K562 (cell line): ENCODE results near the gene NEK4. TPM values are rescaled to one million over a fixed set of nuclear protein-coding genes. Genes with fewer than 3 reads are reported as not detected.

Experiments used
- BHLHE40 ChIP-seq: IDR thresholded peaks from 2 replicates; pipeline ENCODE4 v1.6.1; 2011; ENCODE audit warnings: low read length, improper control_type of control experiment
- HDAC8 ChIP-seq: fragments of 450-650 bp; IDR thresholded peaks from 2 replicates; pipeline ENCODE4 v1.6.1; 2016; ENCODE audit warnings: mild to moderate bottlenecking, missing genetic modification characterization, moderate library complexity, missing compliant biosample characterization
- HMG20A ChIP-seq: fragments of 450-650 bp; formaldehyde crosslinking; conservative IDR thresholded peaks from 2 replicates; pipeline ENCODE4 v1.4.0; 2020; ENCODE audit warnings: mild to moderate bottlenecking, mixed read lengths
- HMGN3 ChIP-seq: IDR thresholded peaks from 2 replicates; pipeline ENCODE4 v1.6.1; 2011; ENCODE audit warnings: borderline replicate concordance, low read depth, mild to moderate bottlenecking, mixed read lengths, low read length; ENCODE audit not compliant: insufficient read length; ENCODE audit errors: extremely low read depth
- ILK ChIP-seq: fragments of 450-650 bp; IDR thresholded peaks from 2 replicates; pipeline ENCODE4 v1.6.1; 2016; ENCODE audit warnings: missing genetic modification characterization, low read depth, mild to moderate bottlenecking, missing compliant biosample characterization, moderate library complexity, borderline replicate concordance
- NFXL1 ChIP-seq: fragments of 450-650 bp; formaldehyde crosslinking; IDR thresholded peaks from 2 replicates; pipeline ENCODE4 v1.4.0; 2021; ENCODE audit warnings: mild to moderate bottlenecking
- PHTF2 ChIP-seq: fragments of 250-450 bp; sonication (Bioruptor Pico); IDR thresholded peaks from 2 replicates; pipeline ENCODE4 v1.5.0; 2021; ENCODE audit warnings: mild to moderate bottlenecking
- RBFOX2 ChIP-seq: fragments of 200-400 bp; formaldehyde crosslinking; IDR thresholded peaks from 2 replicates; pipeline ENCODE4 v1.6.1; 2017; ENCODE audit warnings: low read depth, mild to moderate bottlenecking, low read length, moderate library complexity
- TBP ChIP-seq: optimal IDR thresholded peaks from 2 replicates; pipeline ENCODE3; 2011; ENCODE audit warnings: low read depth, low read length, improper control_type of control experiment
- TCF7L2 ChIP-seq: fragments of 150-350 bp; IDR thresholded peaks from 2 replicates; pipeline ENCODE4 v1.6.1; 2016; ENCODE audit warnings: low read depth, mild to moderate bottlenecking, low read length, moderate library complexity
- ZKSCAN3 ChIP-seq: fragments of 250-450 bp; sonication (Bioruptor Pico); IDR thresholded peaks from 2 replicates; pipeline ENCODE4 v1.4.0; 2020
- ZNF263 ChIP-seq: sonication (generic); formaldehyde crosslinking; IDR thresholded peaks from 2 replicates; pipeline ENCODE4 v1.8.0; 2022; ENCODE audit warnings: mild to moderate bottlenecking, missing genetic modification reagents, borderline replicate concordance
- polyA plus RNA-seq, 8 experiments: library from polyadenylated mRNA; depleted of rRNA in 4 of 8; stranded (reverse) in 5 of 8; unstranded in 3 of 8; fragments of >200 nt; fragmentation: Nextera tagmentation in 2 of 8; fragmentation: Illumina TruSeq in 1 of 8; extraction: Ambion mirVana in 2 of 8; extraction: Trizol in 1 of 8; gene quantifications; 2 replicates each; pipeline versions ENCODE4 v1.2.1 to v1.2.3, GENCODE V29; 2011 to 2014; ENCODE audit warnings: inconsistent platforms in 1 of 8, missing spikeins in 1 of 8
- total RNA-seq, 7 experiments: library from RNA; depleted of rRNA in 6 of 7; stranded (reverse); fragments of >200 nt in 6 of 7; fragmentation: Illumina TruSeq in 2 of 7; extraction: Trizol in 2 of 7; gene quantifications; 2 replicates each; pipeline versions ENCODE4 v1.2.1 to v1.2.3, GENCODE V29; 2011 to 2021; ENCODE audit warnings: low replicate concordance in 1 of 7
- TF ChIP-seq, protein P1 (sequence below): fragments of 250-450 bp; sonication (Bioruptor Pico); IDR thresholded peaks from 2 replicates; pipeline ENCODE4 v1.4.0; 2020; ENCODE audit warnings: mild to moderate bottlenecking
- TF ChIP-seq, protein P2 (sequence below): fragments of 450-650 bp; IDR thresholded peaks from 2 replicates; pipeline ENCODE4 v1.6.1; 2017; ENCODE audit warnings: antibody characterized with exemption
- TF ChIP-seq, protein P3 (sequence below), 2 experiments: fragments of 450-650 bp; formaldehyde crosslinking in 1 of 2; IDR thresholded peaks; 2 replicates each; pipeline versions ENCODE4 v1.4.0 to v1.6.1; 2014 to 2020; ENCODE audit warnings: mild to moderate bottlenecking in 2 of 2, borderline replicate concordance in 1 of 2, low read depth in 1 of 2

Gene NEK4
- total and polyA plus RNA-seq, 9 of the 15 experiments (the other 6 are each of a cell fraction or from before 2014, with no cell fraction given), result 5.8 to 23.1 (median 16.6) TPM

DNA sequence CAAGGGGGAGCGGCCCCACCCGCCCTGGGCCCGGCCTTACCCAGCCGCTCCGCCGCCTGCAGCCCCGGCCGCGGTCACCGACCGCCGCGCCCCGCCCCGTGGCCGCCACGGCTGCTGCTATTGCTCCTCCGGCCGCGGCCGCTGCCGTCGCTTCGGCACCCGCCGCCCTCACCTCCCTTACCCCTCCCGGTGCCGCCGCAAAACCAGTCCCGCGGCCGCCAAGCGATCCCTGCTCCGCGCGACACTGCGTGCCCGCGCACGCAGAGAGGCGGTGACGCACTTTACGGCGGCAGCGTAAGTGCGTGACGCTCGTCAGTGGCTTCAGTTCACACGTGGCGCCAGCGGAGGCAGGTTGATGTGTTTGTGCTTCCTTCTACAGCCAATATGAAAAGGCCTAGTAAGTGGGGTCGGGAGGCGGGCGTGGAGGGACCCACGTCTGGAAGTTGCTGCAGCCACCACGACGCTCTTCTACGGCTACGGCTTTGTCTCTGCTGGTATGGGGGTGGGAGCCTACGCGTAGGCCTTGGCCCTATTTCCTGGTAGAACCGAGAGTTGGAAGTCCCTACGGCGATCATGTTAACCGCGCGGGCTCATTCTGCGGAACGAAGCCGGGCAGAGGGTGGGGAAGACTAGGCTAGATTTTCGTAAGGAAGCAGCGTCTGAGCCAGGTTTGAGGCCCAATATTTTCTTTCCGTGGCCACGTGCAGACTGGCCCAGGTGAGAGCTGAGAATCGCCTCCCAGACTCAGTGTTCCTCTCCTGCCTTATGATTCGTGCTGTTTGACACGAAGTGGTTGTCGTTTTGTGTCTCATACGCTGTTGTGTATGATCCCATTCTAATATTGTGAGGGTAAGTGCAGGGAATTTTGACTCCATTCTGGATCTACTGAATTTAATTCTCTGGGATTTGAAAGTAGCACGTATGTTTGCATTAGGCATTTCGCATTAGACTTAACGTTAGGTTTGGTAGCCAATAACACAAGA is 84.7 kb downstream of the NEK4 start, which contains the start of the genes GNL3 and PBRM1 (continued):
- TF ChIP-seq, protein P1, sequence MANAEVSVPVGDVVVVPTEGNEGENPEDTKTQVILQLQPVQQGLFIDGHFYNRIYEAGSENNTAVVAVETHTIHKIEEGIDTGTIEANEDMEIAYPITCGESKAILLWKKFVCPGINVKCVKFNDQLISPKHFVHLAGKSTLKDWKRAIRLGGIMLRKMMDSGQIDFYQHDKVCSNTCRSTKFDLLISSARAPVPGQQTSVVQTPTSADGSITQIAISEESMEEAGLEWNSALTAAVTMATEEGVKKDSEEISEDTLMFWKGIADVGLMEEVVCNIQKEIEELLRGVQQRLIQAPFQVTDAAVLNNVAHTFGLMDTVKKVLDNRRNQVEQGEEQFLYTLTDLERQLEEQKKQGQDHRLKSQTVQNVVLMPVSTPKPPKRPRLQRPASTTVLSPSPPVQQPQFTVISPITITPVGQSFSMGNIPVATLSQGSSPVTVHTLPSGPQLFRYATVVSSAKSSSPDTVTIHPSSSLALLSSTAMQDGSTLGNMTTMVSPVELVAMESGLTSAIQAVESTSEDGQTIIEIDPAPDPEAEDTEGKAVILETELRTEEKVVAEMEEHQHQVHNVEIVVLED (CRISPR knock-in tag), result peak; percentile 99
- TF ChIP-seq ILK, result no peak
- TF ChIP-seq RBFOX2, result peak; percentile 99
- no peak for TF ChIP-seq TCF7L2
- TF ChIP-seq, protein P2, sequence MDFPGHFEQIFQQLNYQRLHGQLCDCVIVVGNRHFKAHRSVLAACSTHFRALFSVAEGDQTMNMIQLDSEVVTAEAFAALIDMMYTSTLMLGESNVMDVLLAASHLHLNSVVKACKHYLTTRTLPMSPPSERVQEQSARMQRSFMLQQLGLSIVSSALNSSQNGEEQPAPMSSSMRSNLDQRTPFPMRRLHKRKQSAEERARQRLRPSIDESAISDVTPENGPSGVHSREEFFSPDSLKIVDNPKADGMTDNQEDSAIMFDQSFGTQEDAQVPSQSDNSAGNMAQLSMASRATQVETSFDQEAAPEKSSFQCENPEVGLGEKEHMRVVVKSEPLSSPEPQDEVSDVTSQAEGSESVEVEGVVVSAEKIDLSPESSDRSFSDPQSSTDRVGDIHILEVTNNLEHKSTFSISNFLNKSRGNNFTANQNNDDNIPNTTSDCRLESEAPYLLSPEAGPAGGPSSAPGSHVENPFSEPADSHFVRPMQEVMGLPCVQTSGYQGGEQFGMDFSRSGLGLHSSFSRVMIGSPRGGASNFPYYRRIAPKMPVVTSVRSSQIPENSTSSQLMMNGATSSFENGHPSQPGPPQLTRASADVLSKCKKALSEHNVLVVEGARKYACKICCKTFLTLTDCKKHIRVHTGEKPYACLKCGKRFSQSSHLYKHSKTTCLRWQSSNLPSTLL, result no peak
- TF ChIP-seq ZKSCAN3 (CRISPR knock-in tag), result no peak
- peak; percentile 74 for TF ChIP-seq BHLHE40
- peak; percentile 81 for TF ChIP-seq HMGN3
- TF ChIP-seq NFXL1 (CRISPR knock-in tag), result no peak
- peak; percentile 94 for TF ChIP-seq TBP
- TF ChIP-seq PHTF2 (CRISPR knock-in tag), result no peak
- TF ChIP-seq, protein P3, sequence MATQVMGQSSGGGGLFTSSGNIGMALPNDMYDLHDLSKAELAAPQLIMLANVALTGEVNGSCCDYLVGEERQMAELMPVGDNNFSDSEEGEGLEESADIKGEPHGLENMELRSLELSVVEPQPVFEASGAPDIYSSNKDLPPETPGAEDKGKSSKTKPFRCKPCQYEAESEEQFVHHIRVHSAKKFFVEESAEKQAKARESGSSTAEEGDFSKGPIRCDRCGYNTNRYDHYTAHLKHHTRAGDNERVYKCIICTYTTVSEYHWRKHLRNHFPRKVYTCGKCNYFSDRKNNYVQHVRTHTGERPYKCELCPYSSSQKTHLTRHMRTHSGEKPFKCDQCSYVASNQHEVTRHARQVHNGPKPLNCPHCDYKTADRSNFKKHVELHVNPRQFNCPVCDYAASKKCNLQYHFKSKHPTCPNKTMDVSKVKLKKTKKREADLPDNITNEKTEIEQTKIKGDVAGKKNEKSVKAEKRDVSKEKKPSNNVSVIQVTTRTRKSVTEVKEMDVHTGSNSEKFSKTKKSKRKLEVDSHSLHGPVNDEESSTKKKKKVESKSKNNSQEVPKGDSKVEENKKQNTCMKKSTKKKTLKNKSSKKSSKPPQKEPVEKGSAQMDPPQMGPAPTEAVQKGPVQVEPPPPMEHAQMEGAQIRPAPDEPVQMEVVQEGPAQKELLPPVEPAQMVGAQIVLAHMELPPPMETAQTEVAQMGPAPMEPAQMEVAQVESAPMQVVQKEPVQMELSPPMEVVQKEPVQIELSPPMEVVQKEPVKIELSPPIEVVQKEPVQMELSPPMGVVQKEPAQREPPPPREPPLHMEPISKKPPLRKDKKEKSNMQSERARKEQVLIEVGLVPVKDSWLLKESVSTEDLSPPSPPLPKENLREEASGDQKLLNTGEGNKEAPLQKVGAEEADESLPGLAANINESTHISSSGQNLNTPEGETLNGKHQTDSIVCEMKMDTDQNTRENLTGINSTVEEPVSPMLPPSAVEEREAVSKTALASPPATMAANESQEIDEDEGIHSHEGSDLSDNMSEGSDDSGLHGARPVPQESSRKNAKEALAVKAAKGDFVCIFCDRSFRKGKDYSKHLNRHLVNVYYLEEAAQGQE (IDR thresholded peaks at IDR 0.05; ENCODE audit: borderline replicate concordance), result no peak
- TF ChIP-seq, protein P3 (CRISPR knock-in tag; IDR thresholded peaks at IDR 0.05; ENCODE audit: low read depth), result no peak
- TF ChIP-seq HDAC8, result no peak
- no peak; the same call in 1 of the 2 replicates for TF ChIP-seq ZNF263 (CRISPR knock-in tag)
- TF ChIP-seq HMG20A (CRISPR knock-in tag), result no peak
